ENCODE measurements around the gene TUBGCP4.

Gene TUBGCP4

GRCh38 chr15:43410572-43411214 is 39.8 kb downstream of the TUBGCP4 start:
- H3K4me3 ChIP-seq (ENCODE audit: low read length), result no peak overlapping the region
- H3K27me3 ChIP-seq (ENCODE audit: insufficient read depth, low read length), result no peaks in the 10 kb centered on the region
- H2AFZ ChIP-seq (ENCODE audit: low read depth, low read length), result no peak overlapping the region
- no peaks in the 10 kb centered on the region for H3K4me1 ChIP-seq (ENCODE audit: insufficient read depth, low read length)
- peaks cover 93% of the 10 kb centered on the region for H3K36me3 ChIP-seq (ENCODE audit: insufficient read depth, low read length)
- H3K9me3 ChIP-seq (ENCODE audit: low read length), result no peaks in the 10 kb centered on the region

GRCh38 chr15:43412096-43412495 is 41.2 kb downstream of the TUBGCP4 start:
- Histone ChIP-seq H3K4me3 (ENCODE audit: low read length) (no peak overlapping the region), H3K4me1 (ENCODE audit: insufficient read depth, low read length) (no peaks in the 10 kb centered on the region), H2AFZ (ENCODE audit: low read depth, low read length) (no peak overlapping the region), H3K36me3 (ENCODE audit: insufficient read depth, low read length) (peaks cover 93% of the 10 kb centered on the region), H3K27me3 (ENCODE audit: insufficient read depth, low read length) (no peaks in the 10 kb centered on the region), H3K9me3 (ENCODE audit: low read length) (no peaks in the 10 kb centered on the region)

DNA sequence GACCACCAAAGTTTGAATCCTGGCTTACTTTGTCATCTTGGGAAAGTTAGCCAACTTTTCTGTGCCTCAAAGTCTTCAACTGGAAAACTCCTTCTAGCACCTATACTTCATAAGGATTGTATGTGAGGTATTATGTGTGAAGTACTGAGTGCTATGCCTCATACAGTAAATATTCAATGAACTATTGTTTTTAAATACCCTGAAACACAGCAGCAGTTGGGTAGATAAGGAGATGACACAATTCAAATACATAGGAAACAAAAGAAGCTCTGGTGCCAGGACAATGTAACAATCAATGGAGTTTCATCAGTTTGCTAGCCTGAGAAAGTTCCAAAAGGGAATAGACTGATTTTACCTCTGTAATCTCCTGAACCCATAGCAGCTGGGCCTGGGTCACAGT is 43.3 kb downstream of the TUBGCP4 start:
- Histone ChIP-seq H3K9me3 (ENCODE audit: low read length) (no peaks in the 10 kb centered on the region), H3K4me1 (ENCODE audit: insufficient read depth, low read length) (no peaks in the 10 kb centered on the region), H3K36me3 (ENCODE audit: insufficient read depth, low read length) (peaks cover 92% of the 10 kb centered on the region), H3K27me3 (ENCODE audit: insufficient read depth, low read length) (no peaks in the 10 kb centered on the region), H2AFZ (ENCODE audit: low read depth, low read length) (no peak overlapping the region), H3K4me3 (ENCODE audit: low read length) (no peak overlapping the region)

- Histone ChIP-seq H3K4me3 (ENCODE audit: low read length) (no peak overlapping the region), H3K36me3 (ENCODE audit: insufficient read depth, low read length) (peaks cover 96% of the 10 kb centered on the region), H3K27me3 (ENCODE audit: insufficient read depth, low read length) (no peaks in the 10 kb centered on the region), H2AFZ (ENCODE audit: low read depth, low read length) (no peak overlapping the region), H3K4me1 (ENCODE audit: insufficient read depth, low read length) (no peaks in the 10 kb centered on the region), H3K9me3 (ENCODE audit: low read length) (no peaks in the 10 kb centered on the region)
Measured at GRCh38 chr15:43420435-43420834, 49.5 kb downstream of the TUBGCP4 start.

DNA sequence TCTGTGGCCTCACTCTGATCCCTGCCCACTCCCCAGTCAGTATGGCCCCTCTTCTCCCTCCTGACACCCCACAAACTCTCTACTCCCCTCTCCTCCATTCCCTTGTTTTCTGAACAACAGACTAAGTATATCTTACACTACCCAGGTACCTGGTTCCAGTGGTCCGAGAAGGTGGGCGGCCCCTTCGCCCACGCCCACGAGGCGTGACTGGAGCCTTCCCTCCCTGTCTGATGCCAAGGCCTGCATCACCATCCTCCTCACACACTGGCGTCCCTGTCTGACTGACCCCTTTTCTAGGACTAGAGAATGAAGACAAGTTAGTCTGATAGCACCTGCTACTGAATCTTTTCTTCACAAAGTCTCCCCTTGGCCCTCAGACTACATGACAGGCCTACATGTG is 50.0 kb downstream of the TUBGCP4 start:
- no peaks in the 10 kb centered on the region for H3K9me3 ChIP-seq (ENCODE audit: low read length)
- no peak overlapping the region for H2AFZ ChIP-seq (ENCODE audit: low read depth, low read length)
- no peak overlapping the region for H3K4me3 ChIP-seq (ENCODE audit: low read length)
- H3K27me3 ChIP-seq (ENCODE audit: insufficient read depth, low read length), result no peaks in the 10 kb centered on the region
- peaks cover 92% of the 10 kb centered on the region for H3K36me3 ChIP-seq (ENCODE audit: insufficient read depth, low read length)
- no peaks in the 10 kb centered on the region for H3K4me1 ChIP-seq (ENCODE audit: insufficient read depth, low read length)

- no peaks in the 10 kb centered on the region for H3K4me1 ChIP-seq (ENCODE audit: insufficient read depth, low read length)
- peaks cover 86% of the 10 kb centered on the region for H3K36me3 ChIP-seq (ENCODE audit: insufficient read depth, low read length)
- H3K9me3 ChIP-seq (ENCODE audit: low read length), result no peaks in the 10 kb centered on the region
- H2AFZ ChIP-seq (ENCODE audit: low read depth, low read length), result no peak overlapping the region
- no peaks in the 10 kb centered on the region for H3K27me3 ChIP-seq (ENCODE audit: insufficient read depth, low read length)
- no peak overlapping the region for H3K4me3 ChIP-seq (ENCODE audit: low read length)
Measured at GRCh38 chr15:43423793-43424192, 52.9 kb downstream of the TUBGCP4 start.

- Histone ChIP-seq H3K4me3 (ENCODE audit: low read length) (no peak overlapping the region), H3K36me3 (ENCODE audit: insufficient read depth, low read length) (peaks cover 71% of the 10 kb centered on the region), H3K4me1 (ENCODE audit: insufficient read depth, low read length) (no peaks in the 10 kb centered on the region), H2AFZ (ENCODE audit: low read depth, low read length) (no peak overlapping the region), H3K27me3 (ENCODE audit: insufficient read depth, low read length) (no peaks in the 10 kb centered on the region), H3K9me3 (ENCODE audit: low read length) (no peaks in the 10 kb centered on the region)
Measured at GRCh38 chr15:43429687-43430086, 58.8 kb downstream of the TUBGCP4 start.

DNA sequence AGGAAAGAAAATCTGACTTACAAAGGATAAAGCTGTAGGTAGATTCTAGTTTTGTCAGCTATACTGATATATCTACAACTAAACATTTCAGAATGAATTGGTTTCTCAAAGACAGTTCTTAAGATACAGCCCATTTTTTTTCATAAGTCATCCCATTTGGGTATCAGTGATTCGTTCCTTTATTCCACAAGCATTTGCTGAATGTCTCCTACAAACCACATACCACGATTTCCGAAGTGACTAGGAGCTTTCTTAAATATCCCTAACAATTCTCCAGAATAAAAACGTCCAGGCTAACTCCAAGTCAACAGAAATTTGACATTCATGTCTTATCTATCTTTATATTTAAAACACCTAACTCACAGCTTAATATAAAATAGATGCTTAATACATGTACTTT is 62.3 kb downstream of the TUBGCP4 start:
- Histone ChIP-seq H3K4me1 (ENCODE audit: insufficient read depth, low read length) (no peaks in the 10 kb centered on the region), H3K36me3 (ENCODE audit: insufficient read depth, low read length) (peaks cover 78% of the 10 kb centered on the region), H2AFZ (ENCODE audit: low read depth, low read length) (no peak overlapping the region)

GRCh38 chr15:43433661-43434303 is 62.9 kb downstream of the TUBGCP4 start:
- no peaks in the 10 kb centered on the region for H3K4me1 ChIP-seq (ENCODE audit: insufficient read depth, low read length)
- H3K9me3 ChIP-seq (ENCODE audit: low read length), result no peaks in the 10 kb centered on the region
- H3K36me3 ChIP-seq (ENCODE audit: insufficient read depth, low read length), result peaks cover 79% of the 10 kb centered on the region
- H3K4me3 ChIP-seq (ENCODE audit: low read length), result no peak overlapping the region
- H3K27me3 ChIP-seq (ENCODE audit: insufficient read depth, low read length), result no peaks in the 10 kb centered on the region
- H2AFZ ChIP-seq (ENCODE audit: low read depth, low read length), result no peak overlapping the region

More for the DNA sequence above, 62.3 kb downstream of the TUBGCP4 start:
- Histone ChIP-seq H3K9me3 (ENCODE audit: low read length) (no peaks in the 10 kb centered on the region), H3K27me3 (ENCODE audit: insufficient read depth, low read length) (no peaks in the 10 kb centered on the region), H3K4me3 (ENCODE audit: low read length) (no peak overlapping the region)

- H2AFZ ChIP-seq (ENCODE audit: low read depth, low read length), result no peak overlapping the region
- H3K4me3 ChIP-seq (ENCODE audit: low read length), result no peak overlapping the region
- peaks cover 83% of the 10 kb centered on the region for H3K36me3 ChIP-seq (ENCODE audit: insufficient read depth, low read length)
- H3K4me1 ChIP-seq (ENCODE audit: insufficient read depth, low read length), result no peaks in the 10 kb centered on the region
- no peaks in the 10 kb centered on the region for H3K27me3 ChIP-seq (ENCODE audit: insufficient read depth, low read length)
- H3K9me3 ChIP-seq (ENCODE audit: low read length), result no peaks in the 10 kb centered on the region
Measured at GRCh38 chr15:43434446-43434845, 63.5 kb downstream of the TUBGCP4 start.

GRCh38 chr15:43436395-43436794 is 65.5 kb downstream of the TUBGCP4 start:
- Histone ChIP-seq H3K36me3 (ENCODE audit: insufficient read depth, low read length) (peaks cover 76% of the 10 kb centered on the region), H3K27me3 (ENCODE audit: insufficient read depth, low read length) (no peaks in the 10 kb centered on the region), H2AFZ (ENCODE audit: low read depth, low read length) (no peak overlapping the region), H3K9me3 (ENCODE audit: low read length) (no peaks in the 10 kb centered on the region), H3K4me3 (ENCODE audit: low read length) (no peak overlapping the region), H3K4me1 (ENCODE audit: insufficient read depth, low read length) (peaks cover 8% of the 10 kb centered on the region)

DNA sequence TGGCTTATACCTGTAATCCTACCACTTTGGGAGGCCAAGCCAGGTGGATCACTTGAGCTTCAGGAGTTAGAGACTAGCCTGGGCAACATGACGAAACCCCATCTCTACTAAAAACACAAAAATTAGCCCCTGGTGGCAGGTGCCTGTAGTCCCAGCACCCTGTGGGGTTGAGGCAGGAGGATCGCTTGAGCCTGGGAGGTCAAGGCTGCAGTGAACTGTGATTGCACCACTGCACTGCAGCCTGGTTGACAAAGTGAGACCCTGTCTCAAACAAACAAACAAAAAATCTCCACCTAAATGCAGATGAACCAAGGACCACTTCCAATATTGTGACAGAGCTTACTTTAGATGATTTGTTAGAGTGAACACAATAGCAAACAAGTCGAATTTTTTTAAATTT is 68.4 kb downstream of the TUBGCP4 start:
- Histone ChIP-seq H3K4me1 (ENCODE audit: insufficient read depth, low read length) (peaks cover 13% of the 10 kb centered on the region), H3K27me3 (ENCODE audit: insufficient read depth, low read length) (no peaks in the 10 kb centered on the region), H3K36me3 (ENCODE audit: insufficient read depth, low read length) (peaks cover 66% of the 10 kb centered on the region), H3K4me3 (ENCODE audit: low read length) (no peak overlapping the region), H3K9me3 (ENCODE audit: low read length) (no peaks in the 10 kb centered on the region), H2AFZ (ENCODE audit: low read depth, low read length) (no peak overlapping the region)

DNA sequence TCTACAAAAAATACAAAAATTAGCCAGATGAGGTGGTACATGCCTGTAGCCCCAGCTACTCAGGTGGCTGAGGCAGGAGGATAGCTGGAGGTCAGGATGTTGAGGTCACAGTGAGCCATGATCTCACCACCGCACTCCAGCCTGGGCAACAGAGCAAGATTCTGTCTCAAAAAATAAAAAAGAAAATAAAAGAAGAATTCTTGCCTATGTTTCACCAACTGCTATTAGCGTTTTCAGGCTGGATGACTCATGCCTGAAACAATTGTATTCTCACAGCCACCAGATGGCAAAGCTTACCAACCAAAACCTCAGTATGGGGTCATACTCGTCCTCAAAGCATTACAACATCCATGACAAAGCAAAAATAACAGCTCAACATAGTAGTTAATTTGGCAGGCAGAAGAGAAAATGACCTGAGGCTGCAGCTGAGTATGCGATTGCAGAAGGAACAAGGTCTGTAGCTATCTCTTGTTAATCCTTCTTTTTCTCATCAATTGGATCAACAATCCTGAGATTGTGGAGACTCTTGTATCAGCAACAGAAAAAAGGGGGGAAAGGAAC is 69.9 kb downstream of the TUBGCP4 start:
- Histone ChIP-seq H3K36me3 (ENCODE audit: insufficient read depth, low read length) (peaks cover 65% of the 10 kb centered on the region), H3K9me3 (ENCODE audit: low read length) (no peaks in the 10 kb centered on the region), H3K4me3 (ENCODE audit: low read length) (no peak overlapping the region), H3K27me3 (ENCODE audit: insufficient read depth, low read length) (no peaks in the 10 kb centered on the region), H3K4me1 (ENCODE audit: insufficient read depth, low read length) (peaks cover 13% of the 10 kb centered on the region), H2AFZ (ENCODE audit: low read depth, low read length) (no peak overlapping the region)

All from neuron (in vitro differentiated cells).